Prostate gland (tissue), 1 donor: ENCODE data around the gene CMTM8.

ENCODE experiments used
- POLR2A ChIP-seq: fragments of 450-650 bp; IDR thresholded peaks from one replicate; pipeline ENCODE4 v1.6.1; 2016; ENCODE audit warnings: antibody characterized with exemption, mild to moderate bottlenecking
- POLR2AphosphoS5 ChIP-seq: sonication (generic); formaldehyde crosslinking; IDR thresholded peaks from one replicate; pipeline ENCODE4 v1.6.1; 2017; ENCODE audit warnings: antibody characterized with exemption

- TF ChIP-seq POLR2AphosphoS5: no peak
- TF ChIP-seq POLR2A: no peak
Measured at GRCh38 chr3:32371461-32372212, 133.2 kb downstream of the CMTM8 start.
